ENCODE measurements around the gene CDK5RAP1.

Gene CDK5RAP1

GRCh38 chr20:33323236-33323635 lies 78.1 kb downstream of the CDK5RAP1 start:
- no peak for TF ChIP-seq SP1 (IDR thresholded peaks at IDR 0.05)
- TF ChIP-seq LEF1 (IDR thresholded peaks at IDR 0.05; ENCODE audit: borderline replicate concordance) = no peak
- no peak for TF ChIP-seq FOXK2 (IDR thresholded peaks at IDR 0.05)
- no peak for DNase-seq (ENCODE audit: extremely low spot score)
- CTCF ChIA-PET = no interaction called here
- POLR2A ChIA-PET = no interaction called here

- POLR2A ChIA-PET = no interaction called here
- TF ChIP-seq ELF4 (IDR thresholded peaks at IDR 0.05) (no peak), SP1 (IDR thresholded peaks at IDR 0.05) (no peak), ARNT (IDR thresholded peaks at IDR 0.05) (no peak), FOXA1 (IDR thresholded peaks at IDR 0.05) (no peak)
- CTCF ChIA-PET = no interaction called here
- DNase-seq (ENCODE audit: extremely low spot score) = no peak
These were observed 78.9 kb downstream of the CDK5RAP1 start for GRCh38 chr20:33322456-33322855.

- POLR2A ChIA-PET = no interaction called here
- DNase-seq (ENCODE audit: extremely low spot score) = no peak
- CTCF ChIA-PET = no interaction called here
- TF ChIP-seq SP1 (IDR thresholded peaks at IDR 0.05) = no peak
- no peak for TF ChIP-seq FOXA1 (IDR thresholded peaks at IDR 0.05)
- no peak for TF ChIP-seq NFRKB (IDR thresholded peaks at IDR 0.05)
- no peak for TF ChIP-seq ELF4 (IDR thresholded peaks at IDR 0.05)
- no peak for TF ChIP-seq TARDBP (IDR thresholded peaks at IDR 0.05)
- no peak for TF ChIP-seq CTBP1 (IDR thresholded peaks at IDR 0.05; ENCODE audit: borderline replicate concordance)
- no peak for TF ChIP-seq HDGF (IDR thresholded peaks at IDR 0.05; ENCODE audit: borderline replicate concordance)
- TF ChIP-seq BHLHE40 (IDR thresholded peaks at IDR 0.05; ENCODE audit: borderline replicate concordance) = no peak
- TF ChIP-seq ARNT (IDR thresholded peaks at IDR 0.05) = no peak
- no peak for TF ChIP-seq FOXK2 (IDR thresholded peaks at IDR 0.05)
- TF ChIP-seq SUZ12 (IDR thresholded peaks at IDR 0.05) = no peak
- no peak for TF ChIP-seq L3MBTL2 (conservative IDR thresholded peaks at IDR 0.05)
- TF ChIP-seq PKNOX1 (IDR thresholded peaks at IDR 0.05) = no peak
- TF ChIP-seq FOXM1 (IDR thresholded peaks at IDR 0.05; ENCODE audit: borderline replicate concordance) = no peak
These were observed 81.3 kb downstream of the CDK5RAP1 start for GRCh38 chr20:33320006-33320405.

- TF ChIP-seq SUZ12 (IDR thresholded peaks at IDR 0.05) (no peak), FOXA1 (IDR thresholded peaks at IDR 0.05) (no peak), NFRKB (IDR thresholded peaks at IDR 0.05) (no peak), ZNF384 (IDR thresholded peaks at IDR 0.05) (no peak), ARNT (IDR thresholded peaks at IDR 0.05) (no peak), BHLHE40 (IDR thresholded peaks at IDR 0.05; ENCODE audit: borderline replicate concordance) (no peak), PKNOX1 (IDR thresholded peaks at IDR 0.05) (no peak), ELF4 (IDR thresholded peaks at IDR 0.05) (no peak), HDGF (IDR thresholded peaks at IDR 0.05; ENCODE audit: borderline replicate concordance) (no peak), FOXK2 (IDR thresholded peaks at IDR 0.05) (no peak), FOXM1 (IDR thresholded peaks at IDR 0.05; ENCODE audit: borderline replicate concordance) (no peak), L3MBTL2 (conservative IDR thresholded peaks at IDR 0.05) (no peak), LEF1 (IDR thresholded peaks at IDR 0.05; ENCODE audit: borderline replicate concordance) (no peak), TARDBP (IDR thresholded peaks at IDR 0.05) (no peak), CTBP1 (IDR thresholded peaks at IDR 0.05; ENCODE audit: borderline replicate concordance) (no peak), SP1 (IDR thresholded peaks at IDR 0.05) (no peak)
- no peak for DNase-seq (ENCODE audit: extremely low spot score)
- ChIA-PET CTCF (no interaction called here), POLR2A (no interaction called here)
These were observed 83.3 kb downstream of the CDK5RAP1 start for GRCh38 chr20:33318096-33318429.

GRCh38 chr20:33317424-33318095 lies 83.8 kb downstream of the CDK5RAP1 start:
- POLR2A ChIA-PET = no interaction called here
- no peak for TF ChIP-seq L3MBTL2 (conservative IDR thresholded peaks at IDR 0.05)
- no peak for TF ChIP-seq SUZ12 (IDR thresholded peaks at IDR 0.05)
- TF ChIP-seq LEF1 (IDR thresholded peaks at IDR 0.05; ENCODE audit: borderline replicate concordance) = no peak
- no peak for TF ChIP-seq CTBP1 (IDR thresholded peaks at IDR 0.05; ENCODE audit: borderline replicate concordance)
- no peak for TF ChIP-seq FOXA1 (IDR thresholded peaks at IDR 0.05)
- TF ChIP-seq PKNOX1 (IDR thresholded peaks at IDR 0.05) = no peak
- CTCF ChIA-PET = no interaction called here
- no peak for DNase-seq (ENCODE audit: extremely low spot score)

- CTCF ChIA-PET = no interaction called here
These were observed 84.4 kb downstream of the CDK5RAP1 start for GRCh38 chr20:33316958-33317357.

More at GRCh38 chr20:33316958-33317357, 84.4 kb downstream of the CDK5RAP1 start:
- POLR2A ChIA-PET = no interaction called here
- DNase-seq (ENCODE audit: extremely low spot score) = no peak
- TF ChIP-seq SP1 (IDR thresholded peaks at IDR 0.05) (no peak), SUZ12 (IDR thresholded peaks at IDR 0.05) (no peak), L3MBTL2 (conservative IDR thresholded peaks at IDR 0.05) (no peak), CTBP1 (IDR thresholded peaks at IDR 0.05; ENCODE audit: borderline replicate concordance) (no peak), TARDBP (IDR thresholded peaks at IDR 0.05) (no peak), ELF4 (IDR thresholded peaks at IDR 0.05) (no peak), ZNF384 (IDR thresholded peaks at IDR 0.05) (no peak), PKNOX1 (IDR thresholded peaks at IDR 0.05) (no peak), FOXM1 (IDR thresholded peaks at IDR 0.05; ENCODE audit: borderline replicate concordance) (no peak), BHLHE40 (IDR thresholded peaks at IDR 0.05; ENCODE audit: borderline replicate concordance) (no peak), LEF1 (IDR thresholded peaks at IDR 0.05; ENCODE audit: borderline replicate concordance) (no peak)
